Kidney (tissue), 14 donors: ENCODE results near the gene NTHL1. TPM values are rescaled to one million over a fixed set of nuclear protein-coding genes. Genes with fewer than 3 reads are reported as not detected.

ENCODE experiments used
- DNase-seq, 5 donors: peaks; one replicate each; pipeline ENCODE4 v3.0.0-alpha.2; 2013 to 2020
- FAIRE-seq: peaks from 2 replicates; lab custom pipeline; 2012; peaks lifted over from hg19 to GRCh38; lab: Jason Lieb, UNC
- H3K27ac ChIP-seq, 2 donors: one replicate each; pipeline ENCODE4 v1.7.0; 2013; ENCODE audit warnings: low read depth in 2 of 2, low read length in 2 of 2, inconsistent platforms in 1 of 2
- H3K27me3 ChIP-seq: one replicate; pipeline ENCODE4 v1.7.1; 2013; ENCODE audit warnings: low read length, inconsistent platforms; ENCODE audit not compliant: control insufficient read depth, insufficient read depth
- H3K36me3 ChIP-seq, 3 donors: one replicate each; pipeline versions ENCODE4 v1.7.0 to v1.7.1; 2013; ENCODE audit warnings: low read length in 3 of 3, control low read depth in 1 of 3, inconsistent platforms in 1 of 3; ENCODE audit not compliant: insufficient read depth in 3 of 3, control insufficient read depth in 2 of 3
- H3K4me1 ChIP-seq, 3 donors: one replicate each; pipeline versions ENCODE4 v1.7.0 to v1.7.1; 2013; ENCODE audit warnings: low read length in 3 of 3, inconsistent platforms in 1 of 3, low read depth in 1 of 3; ENCODE audit not compliant: control insufficient read depth in 2 of 3, insufficient read depth in 2 of 3
- H3K4me3 ChIP-seq, 3 donors: one replicate each; pipeline versions ENCODE4 v1.7.0 to v1.8.1; 2013; ENCODE audit warnings: low read length in 3 of 3, control low read depth in 1 of 3, inconsistent platforms in 1 of 3
- H3K9ac ChIP-seq, 3 donors: one replicate each; pipeline versions ENCODE4 v1.7.0 to v1.7.1; 2013; ENCODE audit warnings: low read length in 3 of 3, control low read depth in 1 of 3, inconsistent platforms in 1 of 3
- H3K9me3 ChIP-seq, 3 donors: one replicate each; pipeline versions ENCODE4 v1.7.0 to v1.7.1; 2013; ENCODE audit warnings: low read length in 3 of 3, control low read depth in 1 of 3, inconsistent platforms in 1 of 3; ENCODE audit not compliant: control insufficient read depth in 2 of 3, insufficient read depth in 1 of 3
- intact Hi-C: fragments of 100-400 bp; cut with DNase I; formaldehyde crosslinking; loops from one replicate; pipeline ENCODE4 v1.11.1; 2022
- polyA plus RNA-seq: library from polyadenylated mRNA; stranded (reverse); fragments of 350-450 nt; fragmentation: Illumina TruSeq; extraction: RNeasy Lipid Tissue Mini Kit (QIAGEN cat#74804); gene quantifications from one replicate; pipeline ENCODE4 v1.2.3, GENCODE V29; 2014; ENCODE audit warnings: low read depth, low replicate concordance; ENCODE audit not compliant: insufficient read depth
- total RNA-seq: library from RNA; stranded (reverse); fragmentation: NEBNext Ultra II Directional; extraction: Animal tissue kit (Norgen Biotek cat#: 25700); gene quantifications from one replicate; pipeline ENCODE4 v1.2.1, GENCODE V29; 2021
- TF ChIP-seq, protein P1 (sequence below): IDR thresholded peaks from 3 replicates; pipeline ENCODE4 v1.5.1; 2012; ENCODE audit warnings: mild to moderate bottlenecking, moderate library complexity, borderline replicate concordance; ENCODE audit not compliant: insufficient read depth; ENCODE audit errors: extremely low read depth
- donor health status: control.
- donor health status: control.
- donor health status: control.
- donor health status: control.
- donor health status: control.
- donor health status: DM: yes; HTN: yes; CAD: no.
- donor health status: Normal renal cell carcinoma (clear cell type).

NTHL1 gene
- total and polyA plus RNA-seq, 2 donors from 2014 or later: 15.3 to 36.0 TPM

DNA sequence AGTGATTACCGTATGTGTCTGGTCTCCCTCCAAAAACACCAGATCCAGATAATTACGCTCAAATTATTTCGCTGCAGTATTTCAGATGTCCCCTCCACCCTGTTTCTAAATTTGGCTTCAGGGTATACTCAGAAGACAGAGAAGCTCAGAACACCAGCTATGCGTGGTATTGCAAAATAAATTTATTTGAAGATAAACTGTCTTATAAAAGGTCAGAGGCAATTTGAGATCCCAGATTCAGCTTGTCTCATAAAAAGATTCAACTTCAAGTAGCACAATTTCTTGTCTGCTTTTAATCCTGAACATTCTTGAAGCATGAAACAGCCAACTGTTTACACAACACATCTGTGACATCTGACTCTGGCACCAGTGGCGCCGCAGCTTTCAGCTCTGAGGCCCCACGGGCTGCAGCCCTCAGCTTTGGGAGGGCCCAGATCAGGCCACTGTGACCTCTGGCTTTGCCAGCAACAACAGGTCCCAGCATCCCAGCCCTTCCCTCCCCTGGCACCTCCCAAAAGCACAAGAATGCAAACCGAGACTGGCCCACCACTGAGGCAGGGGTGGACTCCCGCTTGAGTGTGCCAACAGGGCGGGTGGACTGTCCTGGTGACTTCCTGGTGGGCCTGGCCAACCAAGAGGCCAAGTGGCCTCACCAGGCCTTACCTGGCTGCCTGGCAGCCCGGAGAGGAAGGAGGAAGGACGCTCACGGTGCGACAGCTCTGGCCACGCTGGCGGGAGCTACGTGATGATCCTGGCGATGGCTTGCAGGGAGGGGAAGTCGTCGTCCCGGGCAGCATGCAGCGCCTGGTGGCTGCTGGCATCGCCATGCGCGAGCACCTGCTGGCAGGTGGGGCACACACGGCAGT, 49.9 kb downstream of the NTHL1 start:
- FAIRE-seq (no peak), DNase-seq (no peak)
- TF ChIP-seq, protein P1, sequence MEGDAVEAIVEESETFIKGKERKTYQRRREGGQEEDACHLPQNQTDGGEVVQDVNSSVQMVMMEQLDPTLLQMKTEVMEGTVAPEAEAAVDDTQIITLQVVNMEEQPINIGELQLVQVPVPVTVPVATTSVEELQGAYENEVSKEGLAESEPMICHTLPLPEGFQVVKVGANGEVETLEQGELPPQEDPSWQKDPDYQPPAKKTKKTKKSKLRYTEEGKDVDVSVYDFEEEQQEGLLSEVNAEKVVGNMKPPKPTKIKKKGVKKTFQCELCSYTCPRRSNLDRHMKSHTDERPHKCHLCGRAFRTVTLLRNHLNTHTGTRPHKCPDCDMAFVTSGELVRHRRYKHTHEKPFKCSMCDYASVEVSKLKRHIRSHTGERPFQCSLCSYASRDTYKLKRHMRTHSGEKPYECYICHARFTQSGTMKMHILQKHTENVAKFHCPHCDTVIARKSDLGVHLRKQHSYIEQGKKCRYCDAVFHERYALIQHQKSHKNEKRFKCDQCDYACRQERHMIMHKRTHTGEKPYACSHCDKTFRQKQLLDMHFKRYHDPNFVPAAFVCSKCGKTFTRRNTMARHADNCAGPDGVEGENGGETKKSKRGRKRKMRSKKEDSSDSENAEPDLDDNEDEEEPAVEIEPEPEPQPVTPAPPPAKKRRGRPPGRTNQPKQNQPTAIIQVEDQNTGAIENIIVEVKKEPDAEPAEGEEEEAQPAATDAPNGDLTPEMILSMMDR: no peak
- H3K4me1 ChIP-seq: no peaks in the 10 kb centered on the region
- no peaks in the 10 kb centered on the region for H3K9me3 ChIP-seq
- H3K36me3 ChIP-seq: peaks cover 0 to 30% (median 14%) of the 10 kb centered on the region in 3 donors
- H3K4me3 ChIP-seq: no peak overlapping the region
- no peak overlapping the region for H3K9ac ChIP-seq
- no peaks in the 10 kb centered on the region for H3K27me3 ChIP-seq
- H3K27ac ChIP-seq: no peak overlapping the region
- intact Hi-C loops: no loop called here

DNA sequence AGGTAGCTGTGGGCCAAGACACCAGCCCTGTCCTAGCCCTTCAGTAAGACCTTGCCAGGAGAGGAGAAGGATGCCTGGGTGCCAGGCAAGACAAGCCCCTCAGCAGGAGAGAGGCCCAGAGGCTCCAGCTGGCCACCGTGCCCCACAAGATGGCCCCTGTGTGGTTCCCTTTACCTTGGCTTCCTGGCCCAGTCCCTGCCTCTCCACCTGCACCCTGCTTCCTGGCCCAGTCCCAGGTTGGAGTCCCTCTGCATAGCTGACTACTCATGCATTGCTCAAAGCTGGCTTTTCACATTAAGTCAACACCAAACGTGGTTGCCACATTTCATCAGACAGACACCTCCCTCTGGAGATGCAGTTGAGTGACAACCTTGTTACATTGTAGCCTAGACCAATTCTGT, 53.9 kb downstream of the NTHL1 start:
- Histone ChIP-seq H3K27me3 (peaks cover 15% of the 10 kb centered on the region), H3K36me3 (peaks cover 0 to 4% (median 2%) of the 10 kb centered on the region in 3 donors), H3K9me3 (no peaks in the 10 kb centered on the region), H3K9ac (no peak overlapping the region), H3K4me1 (peaks cover 0 to 11% (median 0%) of the 10 kb centered on the region in 3 donors), H3K27ac (no peak overlapping the region), H3K4me3 (no peak overlapping the region)
- TF ChIP-seq, protein P1: no peak
- intact Hi-C loops: no loop called here
- FAIRE-seq: no peak
- peak in 2 of 5 donors; percentile 40 to 86 for DNase-seq

DNA sequence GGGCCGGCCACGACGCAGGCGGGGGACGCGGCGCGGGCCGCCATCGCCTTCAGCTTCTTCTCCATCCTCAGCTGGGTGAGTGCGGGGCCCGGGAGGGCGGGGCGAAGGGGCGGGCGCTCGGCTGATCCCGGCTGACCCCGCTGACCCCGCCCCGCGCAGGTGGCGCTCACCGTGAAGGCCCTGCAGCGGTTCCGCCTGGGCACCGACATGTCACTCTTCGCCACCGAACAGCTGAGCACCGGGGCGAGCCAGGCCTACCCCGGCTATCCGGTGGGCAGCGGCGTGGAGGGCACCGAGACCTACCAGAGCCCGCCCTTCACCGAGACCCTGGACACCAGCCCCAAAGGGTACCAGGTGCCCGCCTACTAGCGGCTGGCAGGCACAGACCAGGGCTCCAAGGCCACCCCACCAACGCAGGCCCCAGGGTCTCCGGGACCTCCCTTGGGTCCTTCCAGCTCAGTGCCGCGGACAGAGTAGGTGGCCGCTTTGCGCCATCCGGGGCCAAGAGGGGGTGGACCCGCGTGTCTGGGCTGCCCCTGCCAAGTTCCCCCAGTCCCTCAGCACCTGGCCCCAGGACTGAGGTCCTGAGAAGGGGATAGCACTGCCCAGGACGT, 54.8 kb downstream of the NTHL1 start:
- intact Hi-C loops: no loop called here
- TF ChIP-seq, protein P1: no peak
- Histone ChIP-seq H3K4me3 (no peak overlapping the region), H3K4me1 (peaks cover 0 to 14% (median 0%) of the 10 kb centered on the region in 3 donors), H3K36me3 (peaks cover 0 to under 1% (median 0%) of the 10 kb centered on the region in 3 donors), H3K9ac (no peak overlapping the region), H3K27ac (no peak overlapping the region), H3K9me3 (no peaks in the 10 kb centered on the region), H3K27me3 (peaks cover 19% of the 10 kb centered on the region)
- DNase-seq: peak in 2 of 5 donors; percentile 1 to 89
- no peak for FAIRE-seq
